H7 (cell line): ENCODE results near the gene PSKH1. TPM values are rescaled to one million over a fixed set of nuclear protein-coding genes. Genes with fewer than 3 reads are reported as not detected.
"Not testable (repeated sequence)": the region's sequence is repeated elsewhere in the genome, so short reads cannot be mapped to it uniquely, and the experiment has no call there.

Experiments
- DNase-seq: peaks from one replicate; pipeline ENCODE4 v3.0.0; 2012
- H3K27me3 ChIP-seq: 2 replicates; pipeline ENCODE4 v1.6.0; 2011; ENCODE audit warnings: mild to moderate bottlenecking, low read length; ENCODE audit not compliant: control insufficient read depth, insufficient read depth
- H3K36me3 ChIP-seq: replicated peaks from 2 replicates; pipeline ENCODE4 v1.5.1; 2011; ENCODE audit warnings: low read length; ENCODE audit not compliant: control insufficient read depth, insufficient read depth
- H3K4me3 ChIP-seq: 2 replicates; pipeline ENCODE4 v1.5.1; 2011; ENCODE audit warnings: low read depth, mild to moderate bottlenecking, control low read depth, low read length, moderate library complexity; ENCODE audit not compliant: insufficient read depth
- total RNA-seq: library from RNA; depleted of rRNA; stranded (reverse); fragments of >200 nt; shearing (Covaris generic); gene quantifications from 2 replicates; pipeline ENCODE4 v1.2.3, GENCODE V29; 2014

PSKH1 gene
- total RNA-seq, 1 experiment from 2014 or later, result 18.8 TPM

GRCh38 chr16:67860589-67861398, 32.3 kb upstream of the PSKH1 start:
- DNase-seq, result no peak
- no peak overlapping the region for H3K4me3 ChIP-seq
- no peaks in the 10 kb centered on the region for H3K27me3 ChIP-seq
- H3K36me3 ChIP-seq, result peaks cover 17% of the 10 kb centered on the region

GRCh38 chr16:67861877-67862276, 31.2 kb upstream of the PSKH1 start:
- H3K4me3 ChIP-seq, result no peak overlapping the region
- peaks cover 21% of the 10 kb centered on the region for H3K36me3 ChIP-seq
- no peaks in the 10 kb centered on the region for H3K27me3 ChIP-seq
- DNase-seq, result no peak

- Histone ChIP-seq H3K36me3 (peaks cover 24% of the 10 kb centered on the region), H3K27me3 (no peaks in the 10 kb centered on the region), H3K4me3 (no peak overlapping the region)
- no peak for DNase-seq
These were observed 30.2 kb upstream of the PSKH1 start for GRCh38 chr16:67862623-67863583.

GRCh38 chr16:67864044-67864443, 29.0 kb upstream of the PSKH1 start:
- H3K36me3 ChIP-seq, result peaks cover 33% of the 10 kb centered on the region
- not testable (repeated sequence) for H3K4me3 ChIP-seq, H3K27me3 ChIP-seq, DNase-seq

- H3K36me3 ChIP-seq, result peaks cover 33% of the 10 kb centered on the region
- DNase-seq, result no peak
- no peak overlapping the region for H3K4me3 ChIP-seq
- no peaks in the 10 kb centered on the region for H3K27me3 ChIP-seq
These were observed 28.5 kb upstream of the PSKH1 start for GRCh38 chr16:67864594-67864993.

- peak; percentile 80 for DNase-seq
- no peaks in the 10 kb centered on the region for H3K27me3 ChIP-seq
- no peak overlapping the region for H3K4me3 ChIP-seq
- H3K36me3 ChIP-seq, result peaks cover 37% of the 10 kb centered on the region
These were observed 27.7 kb upstream of the PSKH1 start for GRCh38 chr16:67865318-67865717.

GRCh38 chr16:67868290-67868689, 24.8 kb upstream of the PSKH1 start:
- H3K4me3 ChIP-seq, result no peak overlapping the region
- H3K36me3 ChIP-seq, result peaks cover 34% of the 10 kb centered on the region
- no peaks in the 10 kb centered on the region for H3K27me3 ChIP-seq
- DNase-seq, result no peak

- H3K4me3 ChIP-seq, result no peak overlapping the region
- H3K36me3 ChIP-seq, result peaks cover 33% of the 10 kb centered on the region
- H3K27me3 ChIP-seq, result no peaks in the 10 kb centered on the region
- no peak for DNase-seq
These were observed 23.4 kb upstream of the PSKH1 start for GRCh38 chr16:67869653-67870052.

GRCh38 chr16:67871256-67871655, 21.8 kb upstream of the PSKH1 start:
- DNase-seq, result no peak
- Histone ChIP-seq H3K36me3 (peaks cover 31% of the 10 kb centered on the region), H3K27me3 (no peaks in the 10 kb centered on the region), H3K4me3 (no peak overlapping the region)

GRCh38 chr16:67872131-67872630, 20.9 kb upstream of the PSKH1 start:
- Histone ChIP-seq H3K27me3 (no peaks in the 10 kb centered on the region), H3K36me3 (peaks cover 35% of the 10 kb centered on the region), H3K4me3 (peak overlapping the region; percentile 87; the same call in 1 of the 2 replicates)
- no peak for DNase-seq

- peak; percentile 96 for DNase-seq
- Histone ChIP-seq H3K36me3 (peaks cover 37% of the 10 kb centered on the region), H3K4me3 (peak within 1 kb of the TSS; percentile 87), H3K27me3 (no peaks in the 10 kb centered on the region)
These were observed 20.2 kb upstream of the PSKH1 start, which contains the start of gene EDC4 for GRCh38 chr16:67872631-67873434. EDC4 (plus strand) TSS chr16:67873052; CDS start chr16:67873262, 210 bp downstream.

GRCh38 chr16:67873435-67874370, 19.4 kb upstream of the PSKH1 start:
- peaks cover 36% of the 10 kb centered on the region for H3K36me3 ChIP-seq
- H3K4me3 ChIP-seq, result peak overlapping the region; percentile 87
- DNase-seq, result peak; percentile 28
- H3K27me3 ChIP-seq, result no peaks in the 10 kb centered on the region

GRCh38 chr16:67874372-67874771, 18.7 kb upstream of the PSKH1 start:
- no peaks in the 10 kb centered on the region for H3K27me3 ChIP-seq
- H3K4me3 ChIP-seq, result 0 out of 2 replicates have a peak overlapping the region, but pooled peaks have one; percentile 87
- peaks cover 40% of the 10 kb centered on the region for H3K36me3 ChIP-seq
- no peak for DNase-seq
